DMS 273 treated with DMSO at 0.1 percent for 48 hours (cell line): Measurements from ENCODE around the gene HCRTR1.

Experiments
- DNase-seq: peaks from one replicate; lab custom pipeline; 2025; lab: John Stamatoyannopoulos, UW

The HCRTR1 gene

DNA sequence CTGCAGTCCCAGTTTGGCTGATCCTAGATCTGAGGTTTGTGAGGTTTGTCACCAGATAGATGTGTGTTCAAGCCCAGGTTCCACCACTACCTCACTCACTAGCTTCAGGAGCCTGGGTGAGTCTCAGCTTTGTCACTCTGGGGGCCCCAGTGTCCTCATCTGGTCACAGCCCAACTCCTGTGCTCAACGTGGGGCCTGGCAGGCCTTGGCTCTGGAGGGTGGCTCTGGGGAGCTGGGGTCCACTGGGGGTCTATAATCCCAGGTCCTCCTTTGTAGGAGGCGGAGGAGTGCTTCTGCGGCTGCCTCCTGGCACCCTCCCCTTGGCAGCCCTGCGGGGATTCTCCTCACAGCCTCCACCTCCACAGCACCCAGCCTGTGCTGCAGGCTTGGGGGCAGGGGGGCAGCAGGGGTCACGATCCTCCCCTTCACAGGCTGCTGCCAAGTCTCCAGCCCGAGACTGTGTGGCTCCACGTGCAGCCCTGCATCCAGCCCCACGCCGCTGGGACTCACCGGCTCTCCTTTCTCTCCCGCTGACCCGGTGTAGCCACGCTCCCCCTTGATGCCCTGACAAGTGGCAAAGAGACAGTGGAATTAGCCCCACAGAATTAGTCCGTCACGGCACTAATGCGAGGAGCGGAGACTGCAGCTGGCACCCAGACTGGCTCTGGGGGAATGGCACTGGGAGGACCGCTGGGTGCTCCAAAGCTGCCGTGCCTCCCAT lies 49.7 kb downstream of the HCRTR1 start:
- DNase-seq, result no peak

GRCh38 chr1:31668303-31668883 lies 50.9 kb downstream of the HCRTR1 start:
- no peak for DNase-seq

- DNase-seq, result peak; percentile 78
Observed at GRCh38 chr1:31669433-31669785, 51.9 kb downstream of the HCRTR1 start.

GRCh38 chr1:31669786-31670592 lies 52.5 kb downstream of the HCRTR1 start:
- peak; percentile 92 for DNase-seq

- DNase-seq, result no peak
Observed at GRCh38 chr1:31670593-31670964, 53.1 kb downstream of the HCRTR1 start.

DNA sequence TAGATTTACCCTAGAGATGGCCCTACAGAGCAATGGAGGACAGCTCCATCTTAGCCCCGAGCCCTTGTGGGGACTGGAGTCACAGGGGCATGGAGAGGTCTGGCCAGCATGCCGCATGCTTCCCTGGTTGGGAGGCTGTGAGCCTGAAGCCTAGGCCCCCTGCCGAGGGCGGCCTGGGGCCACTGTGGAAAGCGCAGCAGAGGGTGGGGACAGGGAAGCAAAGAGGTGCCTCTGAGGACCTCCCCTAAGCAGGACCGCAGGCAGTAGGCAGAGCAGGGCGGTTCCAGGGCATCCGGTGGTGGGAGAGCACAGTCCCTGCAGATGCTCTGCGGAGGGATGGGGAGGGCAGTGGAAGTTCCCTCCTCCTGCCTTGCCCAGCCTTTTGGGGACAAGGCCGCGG lies 53.7 kb downstream of the HCRTR1 start:
- DNase-seq, result no peak

DNA sequence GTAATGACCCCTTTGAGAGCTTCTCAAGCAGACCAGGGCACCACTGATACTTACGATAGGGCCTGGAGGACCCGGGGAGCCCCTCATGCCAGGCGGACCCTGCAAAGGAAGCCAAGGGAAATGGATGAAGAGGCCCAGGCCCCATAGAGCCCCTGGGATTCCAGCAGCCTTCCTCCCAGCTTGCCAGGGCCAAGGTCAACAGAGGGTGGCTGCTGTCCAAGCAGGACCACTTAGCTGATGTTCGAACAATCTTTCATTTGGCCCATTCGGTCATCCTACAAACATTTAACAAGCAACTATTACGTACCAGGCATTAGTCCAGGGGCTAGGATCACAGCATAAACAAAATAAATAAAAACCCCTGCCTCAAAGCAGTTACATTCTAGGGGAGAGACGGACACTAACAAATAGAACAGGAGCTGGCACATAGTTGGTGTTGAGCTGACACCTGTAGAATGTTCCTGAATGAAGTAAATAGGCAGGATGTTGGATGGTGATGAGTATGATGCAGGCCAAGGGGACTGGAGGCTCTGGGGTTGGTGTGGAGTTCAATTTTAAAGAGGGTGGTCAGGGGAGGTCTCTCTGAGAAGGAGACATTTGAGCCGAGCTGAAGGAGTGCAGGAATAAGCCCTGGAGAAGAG lies 54.2 kb downstream of the HCRTR1 start:
- no peak for DNase-seq

DNA sequence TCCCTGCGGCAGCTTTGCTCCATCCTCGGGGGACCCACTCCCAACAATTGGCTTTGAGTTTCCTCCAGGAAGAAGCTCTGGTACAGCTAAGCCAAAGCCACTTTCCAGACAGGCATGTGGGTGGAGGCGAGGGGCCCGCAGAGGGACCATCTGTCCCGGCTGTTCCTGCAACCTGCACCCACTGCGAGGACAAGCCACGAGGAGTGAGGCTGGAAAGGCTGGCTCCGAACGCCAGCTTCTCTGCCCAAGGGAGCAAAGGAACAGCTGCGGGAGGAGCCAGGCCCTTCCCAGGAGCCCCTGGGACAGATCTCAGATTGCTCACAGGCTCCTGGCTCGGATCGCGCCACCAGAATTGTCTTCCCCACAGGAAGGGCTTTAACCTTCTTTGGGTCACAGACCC lies 55.5 kb downstream of the HCRTR1 start:
- peak; percentile 91 for DNase-seq

- no peak for DNase-seq
Observed at GRCh38 chr1:31673433-31673832, 55.9 kb downstream of the HCRTR1 start.

GRCh38 chr1:31674626-31675025 lies 57.1 kb downstream of the HCRTR1 start:
- DNase-seq, result peak; percentile 58

GRCh38 chr1:31675161-31675560 lies 57.7 kb downstream of the HCRTR1 start:
- no peak for DNase-seq

GRCh38 chr1:31675756-31676155 lies 58.3 kb downstream of the HCRTR1 start:
- no peak for DNase-seq
